GM10266 (cell line): ENCODE results near the gene ERFL.
"Not testable (repeated sequence)": the region's sequence is repeated elsewhere in the genome, so short reads cannot be mapped to it uniquely, and the experiment has no call there.

Source experiments
- DNase-seq: peaks from one replicate; pipeline ENCODE4 v3.0.0; 2012; ENCODE audit errors: extremely low spot score
- TF ChIP-seq, protein P1 (sequence below): IDR thresholded peaks from 2 replicates; pipeline ENCODE4 v1.5.1; 2012; ENCODE audit warnings: mild to moderate bottlenecking, low read depth; ENCODE audit not compliant: control insufficient read depth, insufficient read depth; ENCODE audit errors: missing control alignments

The ERFL gene

GRCh38 chr19:41941410-41942202 is 13.4 kb upstream of the ERFL start:
- TF ChIP-seq, protein P1, sequence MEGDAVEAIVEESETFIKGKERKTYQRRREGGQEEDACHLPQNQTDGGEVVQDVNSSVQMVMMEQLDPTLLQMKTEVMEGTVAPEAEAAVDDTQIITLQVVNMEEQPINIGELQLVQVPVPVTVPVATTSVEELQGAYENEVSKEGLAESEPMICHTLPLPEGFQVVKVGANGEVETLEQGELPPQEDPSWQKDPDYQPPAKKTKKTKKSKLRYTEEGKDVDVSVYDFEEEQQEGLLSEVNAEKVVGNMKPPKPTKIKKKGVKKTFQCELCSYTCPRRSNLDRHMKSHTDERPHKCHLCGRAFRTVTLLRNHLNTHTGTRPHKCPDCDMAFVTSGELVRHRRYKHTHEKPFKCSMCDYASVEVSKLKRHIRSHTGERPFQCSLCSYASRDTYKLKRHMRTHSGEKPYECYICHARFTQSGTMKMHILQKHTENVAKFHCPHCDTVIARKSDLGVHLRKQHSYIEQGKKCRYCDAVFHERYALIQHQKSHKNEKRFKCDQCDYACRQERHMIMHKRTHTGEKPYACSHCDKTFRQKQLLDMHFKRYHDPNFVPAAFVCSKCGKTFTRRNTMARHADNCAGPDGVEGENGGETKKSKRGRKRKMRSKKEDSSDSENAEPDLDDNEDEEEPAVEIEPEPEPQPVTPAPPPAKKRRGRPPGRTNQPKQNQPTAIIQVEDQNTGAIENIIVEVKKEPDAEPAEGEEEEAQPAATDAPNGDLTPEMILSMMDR = no peak
- DNase-seq = peak; percentile 58

DNA sequence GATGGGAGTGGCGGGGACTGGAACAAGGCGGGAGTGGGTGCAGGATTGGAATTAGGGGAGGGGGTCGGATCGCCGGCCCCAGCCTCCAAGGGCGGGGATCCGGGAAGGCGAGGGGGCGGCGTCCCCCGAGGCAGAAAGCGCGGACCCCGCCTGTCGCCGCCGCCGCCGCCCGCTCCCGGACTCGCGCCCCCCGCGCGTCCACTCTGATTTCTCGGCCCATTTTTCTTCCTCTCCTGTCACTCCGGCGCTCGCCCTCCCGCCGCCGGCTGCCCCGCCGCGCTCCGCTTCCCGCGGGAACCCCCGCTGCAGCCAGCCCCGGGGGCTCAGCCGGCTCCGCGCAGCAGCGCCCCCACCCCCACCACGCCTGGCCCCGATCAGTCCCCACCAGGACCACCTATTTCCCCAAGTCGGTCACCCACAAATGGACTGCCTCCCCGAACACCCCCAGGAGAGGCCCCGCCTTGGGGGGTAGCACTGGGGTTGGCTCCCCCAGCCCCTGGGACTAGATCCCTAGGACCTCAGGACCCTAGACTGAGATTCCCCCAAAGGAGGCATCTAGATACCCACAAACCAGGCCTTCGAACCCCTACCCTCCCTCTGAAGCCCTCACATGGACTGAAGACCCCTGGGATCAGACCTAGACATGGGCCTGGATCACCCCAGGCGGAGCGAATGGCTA is 12.6 kb upstream of the ERFL start:
- TF ChIP-seq, protein P1 = no peak
- DNase-seq = peak; percentile 56

DNA sequence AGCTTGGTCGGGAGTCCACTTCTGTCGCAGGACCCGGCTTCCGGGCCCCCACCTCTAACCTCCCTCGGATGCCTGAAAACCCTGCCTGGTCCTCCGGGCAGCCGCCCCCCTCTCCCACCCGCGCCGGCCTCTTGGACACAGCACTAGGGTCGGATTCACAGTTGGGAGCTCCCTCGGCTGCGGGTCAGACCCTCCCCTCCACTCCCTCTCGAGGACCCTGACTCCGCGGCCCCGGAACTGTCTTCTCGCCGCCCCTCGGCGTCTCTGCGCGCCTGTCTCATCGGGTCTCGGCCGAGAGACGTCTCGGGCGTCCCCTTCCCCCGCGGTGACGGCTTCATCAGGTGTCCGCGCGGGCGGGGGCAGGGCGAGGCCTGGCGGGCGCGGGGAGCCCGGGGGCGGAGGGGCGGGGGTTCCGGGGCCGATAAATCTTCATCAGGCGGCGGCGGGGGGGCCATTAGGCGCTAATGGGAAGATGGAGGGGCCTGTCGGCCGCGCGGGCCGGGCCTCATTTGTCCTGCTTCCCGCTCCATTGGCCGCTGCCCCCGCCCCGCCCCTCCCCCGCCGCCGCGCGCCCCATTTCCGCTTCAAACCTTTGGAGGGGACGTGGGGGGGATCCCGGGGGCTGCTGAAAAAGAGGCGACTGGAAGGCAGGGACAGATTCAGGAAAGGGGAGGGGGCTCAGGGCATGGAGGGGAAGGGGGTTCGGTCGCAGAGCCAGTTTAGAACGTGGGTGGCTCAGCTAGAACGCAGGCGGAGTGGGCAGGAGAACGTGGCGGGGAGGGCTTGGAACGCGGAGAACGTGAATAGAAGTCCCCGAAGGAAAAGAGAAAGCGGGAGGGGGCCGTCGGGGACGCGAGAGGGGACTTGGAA is 11.8 kb upstream of the ERFL start:
- peak; percentile 87 for DNase-seq
- TF ChIP-seq, protein P1 = no peak

DNA sequence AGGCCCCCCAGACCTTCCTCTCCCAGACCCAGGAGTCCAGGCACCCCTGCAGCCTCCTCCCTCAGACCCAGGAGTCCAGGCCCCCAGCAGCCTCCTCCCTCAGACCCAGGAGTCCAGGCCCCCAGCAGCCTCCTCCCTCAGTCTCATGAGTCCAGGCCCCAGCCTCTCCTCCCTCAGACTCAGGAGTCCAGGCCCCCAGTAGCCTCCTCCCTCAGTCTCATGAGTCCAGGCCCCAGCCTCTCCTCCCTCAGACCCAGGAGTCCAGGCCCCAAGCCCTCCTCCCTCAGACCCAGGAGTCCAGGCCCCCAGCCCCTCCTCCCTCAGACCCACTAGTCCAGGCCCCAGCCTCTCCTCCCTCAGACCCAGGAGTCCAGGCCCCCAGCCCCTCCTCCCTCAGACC is 11.0 kb upstream of the ERFL start:
- DNase-seq = not testable (repeated sequence)

GRCh38 chr19:41937525-41938468 is 9.5 kb upstream of the ERFL start:
- no peak for DNase-seq
- TF ChIP-seq, protein P1 = no peak

GRCh38 chr19:41936961-41937360 is 8.7 kb upstream of the ERFL start:
- no peak for DNase-seq
- TF ChIP-seq, protein P1 = no peak
